ENCODE results near the gene F11R. TPM values are rescaled to one million over a fixed set of nuclear protein-coding genes. Genes with fewer than 3 reads are reported as not detected.

F11R gene
- total RNA-seq, 2 donors from 2014 or later, result 43.6 to 104 TPM

DNA sequence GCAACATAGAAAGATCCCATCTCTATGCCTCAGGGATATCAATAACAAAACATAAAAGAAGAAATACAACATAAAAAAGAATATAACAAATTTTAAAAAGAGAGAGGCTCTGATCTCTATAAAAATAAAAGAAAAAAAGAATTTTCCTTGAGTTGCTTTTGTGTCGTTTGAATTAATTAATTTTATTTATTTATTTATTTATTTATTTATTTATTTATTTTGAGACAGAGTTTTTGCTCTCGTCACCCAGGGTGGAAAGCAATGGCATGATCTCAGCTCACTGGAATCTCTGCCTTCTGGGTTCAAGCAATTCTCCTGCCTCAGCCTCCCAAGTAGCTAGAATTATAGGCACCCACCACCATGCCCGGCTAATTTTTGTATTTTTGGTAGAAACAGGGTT is 8.5 kb downstream of the F11R start:
- 88% methylated on average over 3 of the region's 3 CpGs for WGBS
- Histone ChIP-seq H3K27ac (peak overlapping the region; percentile 85 to 87), H3K9me3 (no peaks in the 10 kb centered on the region), H3K4me3 (no peak overlapping the region), H3K36me3 (no peaks in the 10 kb centered on the region), H3K27me3 (replicated peaks; ENCODE audit: insufficient read depth) (no peaks in the 10 kb centered on the region), H3K4me1 (replicated peaks) (peaks cover 8% of the 10 kb centered on the region)
- TF ChIP-seq POLR2AphosphoS5 (IDR thresholded peaks at IDR 0.05), result no peak
- no peak for TF ChIP-seq POLR2A (IDR thresholded peaks at IDR 0.05)
- TF ChIP-seq, protein P1, sequence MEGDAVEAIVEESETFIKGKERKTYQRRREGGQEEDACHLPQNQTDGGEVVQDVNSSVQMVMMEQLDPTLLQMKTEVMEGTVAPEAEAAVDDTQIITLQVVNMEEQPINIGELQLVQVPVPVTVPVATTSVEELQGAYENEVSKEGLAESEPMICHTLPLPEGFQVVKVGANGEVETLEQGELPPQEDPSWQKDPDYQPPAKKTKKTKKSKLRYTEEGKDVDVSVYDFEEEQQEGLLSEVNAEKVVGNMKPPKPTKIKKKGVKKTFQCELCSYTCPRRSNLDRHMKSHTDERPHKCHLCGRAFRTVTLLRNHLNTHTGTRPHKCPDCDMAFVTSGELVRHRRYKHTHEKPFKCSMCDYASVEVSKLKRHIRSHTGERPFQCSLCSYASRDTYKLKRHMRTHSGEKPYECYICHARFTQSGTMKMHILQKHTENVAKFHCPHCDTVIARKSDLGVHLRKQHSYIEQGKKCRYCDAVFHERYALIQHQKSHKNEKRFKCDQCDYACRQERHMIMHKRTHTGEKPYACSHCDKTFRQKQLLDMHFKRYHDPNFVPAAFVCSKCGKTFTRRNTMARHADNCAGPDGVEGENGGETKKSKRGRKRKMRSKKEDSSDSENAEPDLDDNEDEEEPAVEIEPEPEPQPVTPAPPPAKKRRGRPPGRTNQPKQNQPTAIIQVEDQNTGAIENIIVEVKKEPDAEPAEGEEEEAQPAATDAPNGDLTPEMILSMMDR (IDR thresholded peaks at IDR 0.05), result no peak
- intact Hi-C loops (cut with DNase I), result no loop called here
- no peak for DNase-seq (ENCODE audit: low spot score)

DNA sequence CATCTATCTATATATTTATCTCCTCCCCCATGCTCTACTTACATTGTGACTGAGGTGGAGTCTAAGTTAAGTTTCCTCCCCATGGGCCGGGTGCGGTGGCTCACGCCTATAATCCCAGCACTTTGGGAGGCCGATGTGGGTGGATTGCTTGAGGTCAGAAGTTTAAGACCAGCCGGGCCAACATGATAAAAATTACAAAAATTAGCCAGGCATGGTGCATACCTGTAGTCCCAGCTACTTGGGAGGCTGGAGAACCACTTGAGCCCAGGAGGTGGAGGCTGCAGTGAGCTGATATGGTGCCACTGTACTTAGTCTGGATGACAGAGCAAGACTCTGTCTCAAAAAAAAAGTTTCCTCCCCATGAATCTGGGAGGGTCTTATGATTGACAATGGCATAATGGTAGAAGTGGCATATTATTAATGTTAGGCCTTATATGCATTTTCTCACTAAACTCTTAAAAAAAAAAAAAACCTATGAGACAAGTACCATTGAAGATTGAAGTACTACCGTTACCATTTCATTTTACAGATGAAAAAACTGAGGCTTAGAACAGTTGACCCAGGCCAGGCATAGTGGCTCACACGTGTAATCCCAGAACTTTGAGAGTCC is 11.2 kb downstream of the F11R start:
- Histone ChIP-seq H3K9me3 (no peaks in the 10 kb centered on the region), H3K4me1 (replicated peaks) (peaks cover 8% of the 10 kb centered on the region), H3K4me3 (no peak overlapping the region), H3K27me3 (replicated peaks; ENCODE audit: insufficient read depth) (no peaks in the 10 kb centered on the region), H3K36me3 (no peaks in the 10 kb centered on the region), H3K27ac (no peak overlapping the region)
- WGBS, result 91% methylated on average over 7 of the region's 7 CpGs
- intact Hi-C loops (cut with DNase I), result no loop called here
- no peak for DNase-seq (ENCODE audit: low spot score)
- TF ChIP-seq POLR2AphosphoS5 (IDR thresholded peaks at IDR 0.05), result no peak
- no peak for TF ChIP-seq POLR2A (IDR thresholded peaks at IDR 0.05)
- TF ChIP-seq, protein P1 (IDR thresholded peaks at IDR 0.05), result no peak

- peaks cover 8% of the 10 kb centered on the region for H3K4me1 ChIP-seq (replicated peaks)
- H3K9me3 ChIP-seq, result no peaks in the 10 kb centered on the region
- no peak for DNase-seq (ENCODE audit: low spot score)
- no peaks in the 10 kb centered on the region for H3K36me3 ChIP-seq
- TF ChIP-seq POLR2A (IDR thresholded peaks at IDR 0.05), result no peak
- TF ChIP-seq, protein P1 (IDR thresholded peaks at IDR 0.05), result no peak
- no peak for TF ChIP-seq POLR2AphosphoS5 (IDR thresholded peaks at IDR 0.05)
- H3K4me3 ChIP-seq, result no peak overlapping the region
- no peaks in the 10 kb centered on the region for H3K27me3 ChIP-seq (replicated peaks; ENCODE audit: insufficient read depth)
- intact Hi-C loops (cut with DNase I), result no loop called here
- 59% methylated on average over 4 of the region's 4 CpGs for WGBS
- H3K27ac ChIP-seq, result no peak overlapping the region
Measured at GRCh38 chr1:161008869-161009510, 12.0 kb downstream of the F11R start.

DNA sequence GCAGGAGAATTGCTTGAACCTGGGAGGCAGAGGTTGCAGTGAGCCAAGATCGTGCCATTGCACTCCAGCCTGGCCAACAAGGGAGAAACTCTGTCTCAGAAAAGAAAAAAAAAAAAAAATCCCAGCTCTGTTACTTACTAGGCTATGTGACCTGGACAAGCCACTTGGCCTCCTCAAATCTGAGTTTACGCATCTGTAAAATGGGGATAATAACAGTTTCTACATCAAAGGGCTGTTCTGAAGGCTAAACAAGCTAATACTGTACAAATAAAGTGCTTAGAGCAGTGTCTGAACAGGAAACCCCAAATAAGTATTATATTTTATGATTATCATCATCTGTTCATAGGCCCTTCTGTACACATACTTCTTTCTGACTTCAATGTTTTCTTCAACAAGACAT is 13.6 kb downstream of the F11R start:
- H3K4me3 ChIP-seq, result no peak overlapping the region
- H3K36me3 ChIP-seq, result no peaks in the 10 kb centered on the region
- no peak for DNase-seq (ENCODE audit: low spot score)
- H3K4me1 ChIP-seq (replicated peaks), result peaks cover 4% of the 10 kb centered on the region
- no peak for TF ChIP-seq POLR2AphosphoS5 (IDR thresholded peaks at IDR 0.05)
- no peak for TF ChIP-seq POLR2A (IDR thresholded peaks at IDR 0.05)
- TF ChIP-seq, protein P1 (IDR thresholded peaks at IDR 0.05), result no peak
- 96% methylated on average over 2 of the region's 2 CpGs for WGBS
- no peak overlapping the region for H3K27ac ChIP-seq
- intact Hi-C loops (cut with DNase I), result no loop called here
- H3K27me3 ChIP-seq (replicated peaks; ENCODE audit: insufficient read depth), result no peaks in the 10 kb centered on the region
- H3K9me3 ChIP-seq, result no peaks in the 10 kb centered on the region

GRCh38 chr1:161006563-161006962 is 14.4 kb downstream of the F11R start:
- intact Hi-C loops (cut with DNase I), result no loop called here
- no peaks in the 10 kb centered on the region for H3K27me3 ChIP-seq (replicated peaks; ENCODE audit: insufficient read depth)

More at GRCh38 chr1:161006563-161006962, 14.4 kb downstream of the F11R start:
- no peaks in the 10 kb centered on the region for H3K36me3 ChIP-seq
- H3K27ac ChIP-seq, result no peak overlapping the region
- WGBS, result 92% methylated on average over 8 of the region's 8 CpGs
- DNase-seq (ENCODE audit: low spot score), result no peak
- no peaks in the 10 kb centered on the region for H3K4me1 ChIP-seq (replicated peaks)
- H3K4me3 ChIP-seq, result no peak overlapping the region
- no peaks in the 10 kb centered on the region for H3K9me3 ChIP-seq
- TF ChIP-seq, protein P1 (IDR thresholded peaks at IDR 0.05), result no peak

Measured in prostate gland (tissue), 2 donors.